Endometrial microvascular endothelial cells (primary cell): ENCODE results near the gene CARM1. TPM values are rescaled to one million over a fixed set of nuclear protein-coding genes. Genes with fewer than 3 reads are reported as not detected.
"Not testable (repeated sequence)": the region's sequence is repeated elsewhere in the genome, so short reads cannot be mapped to it uniquely, and the experiment has no call there.

Experiments
- in situ Hi-C: cut with HindIII; loops from 2 replicates; pipeline ENCODE4 v1.10.0; 2017; ENCODE audit warnings: low sequenced_read_pairs, low pct_unique_long_range_greater_than_20kb; ENCODE audit errors: inconsistent ontology term
- total RNA-seq: library from RNA; depleted of rRNA; stranded (reverse); fragments of >200 nt; gene quantifications from one replicate; pipeline ENCODE4 v1.2.3, GENCODE V29; 2015; ENCODE audit errors: inconsistent ontology term

Gene CARM1
- total RNA-seq, 1 donor from 2014 or later = 45.3 TPM

DNA sequence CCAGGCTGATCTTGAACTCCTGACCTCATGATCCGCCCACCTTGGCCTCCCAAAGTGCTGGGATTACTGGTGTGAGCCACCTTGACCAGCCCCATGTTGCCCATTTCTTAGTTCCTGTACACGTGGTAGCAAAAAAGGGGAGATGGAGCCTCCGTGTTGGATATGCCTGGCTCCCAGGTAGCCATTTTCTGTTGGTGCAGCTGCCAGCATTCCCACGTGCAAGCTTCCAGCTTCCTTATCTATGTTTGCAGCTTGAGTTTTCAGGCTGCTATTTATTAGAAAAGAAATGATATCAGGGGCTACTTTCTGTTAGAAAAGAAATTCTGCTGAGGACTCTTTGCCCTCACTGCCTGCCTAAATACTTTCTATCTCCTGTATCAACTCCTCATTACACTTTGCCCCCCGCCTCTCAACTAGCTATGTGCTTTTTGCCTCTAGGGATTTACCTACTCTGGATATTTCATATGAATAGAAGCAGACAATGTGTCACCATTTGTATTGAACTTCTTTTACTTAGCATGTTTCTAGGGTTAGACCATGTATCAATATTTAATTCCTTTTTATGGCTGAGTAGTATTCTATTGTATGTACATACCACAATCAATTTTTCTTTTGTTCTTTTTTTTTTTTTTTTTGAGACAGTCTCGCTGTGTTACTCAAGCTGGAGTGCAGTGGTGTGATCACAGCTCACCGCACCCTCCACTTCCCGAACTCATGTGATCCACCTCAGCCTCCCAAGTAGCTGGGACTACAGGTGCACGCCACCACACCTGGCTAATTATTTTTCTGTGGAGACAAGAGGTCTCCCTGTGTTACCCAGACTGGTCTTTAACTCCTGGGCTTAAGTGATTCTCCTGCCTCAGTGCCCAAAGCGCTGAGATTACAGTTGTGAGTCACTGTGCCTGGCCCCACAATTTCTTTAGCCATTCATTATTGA lies 32.0 kb upstream of the CARM1 start:
- in situ Hi-C loops = no loop called here

DNA sequence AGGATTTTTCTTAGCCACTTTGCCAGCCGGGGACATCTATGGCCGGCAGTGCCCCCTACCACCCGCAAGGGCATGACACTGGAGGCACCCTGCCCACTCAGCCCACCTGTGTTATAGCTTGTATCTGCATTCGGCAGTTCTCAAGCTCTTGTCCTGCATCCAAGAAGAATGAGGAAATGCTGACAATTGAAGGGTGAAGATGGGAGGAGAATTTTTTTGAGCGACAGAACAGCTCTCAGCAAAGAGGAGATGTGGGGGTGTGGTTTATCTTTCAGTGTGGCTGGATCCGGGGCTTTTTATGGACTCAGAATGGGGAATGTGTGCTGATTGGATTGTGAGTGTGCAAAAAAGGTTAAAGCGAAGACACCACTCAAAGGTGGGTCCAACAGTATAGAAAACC lies 28.6 kb upstream of the CARM1 start:
- in situ Hi-C loops = no loop called here

DNA sequence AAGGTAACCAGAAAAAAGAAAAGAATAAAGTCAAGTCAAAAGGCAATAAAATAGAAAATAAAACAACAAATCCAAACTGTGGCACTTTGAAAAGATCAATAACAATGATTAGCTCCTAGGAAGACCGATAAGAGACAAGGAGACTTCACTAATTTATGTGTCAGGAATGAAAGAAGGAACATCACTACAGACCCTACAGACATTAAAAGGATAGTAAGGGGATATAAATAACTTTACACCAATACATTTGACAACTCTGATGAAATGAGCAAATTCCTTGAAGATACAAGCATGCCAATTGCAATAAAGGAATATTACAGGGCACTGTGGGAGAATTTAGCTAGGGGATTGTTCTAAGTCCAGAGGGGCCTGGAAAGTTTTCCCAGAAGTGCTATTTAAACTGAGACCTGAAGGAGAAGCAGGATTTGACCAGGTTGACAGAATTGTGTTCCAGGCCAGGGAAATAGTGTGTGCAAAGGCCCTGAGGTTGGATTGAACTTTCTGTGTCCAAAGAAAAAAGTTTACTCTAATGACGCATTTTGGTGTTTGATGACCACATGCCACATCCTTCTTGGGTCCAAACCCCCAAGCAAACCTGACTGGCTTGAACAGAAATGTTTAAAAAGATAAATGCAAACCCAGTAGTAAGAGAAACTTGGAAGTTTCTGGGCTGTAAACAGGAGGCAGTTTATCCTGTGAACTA lies 24.7 kb upstream of the CARM1 start:
- in situ Hi-C loops = no loop called here

DNA sequence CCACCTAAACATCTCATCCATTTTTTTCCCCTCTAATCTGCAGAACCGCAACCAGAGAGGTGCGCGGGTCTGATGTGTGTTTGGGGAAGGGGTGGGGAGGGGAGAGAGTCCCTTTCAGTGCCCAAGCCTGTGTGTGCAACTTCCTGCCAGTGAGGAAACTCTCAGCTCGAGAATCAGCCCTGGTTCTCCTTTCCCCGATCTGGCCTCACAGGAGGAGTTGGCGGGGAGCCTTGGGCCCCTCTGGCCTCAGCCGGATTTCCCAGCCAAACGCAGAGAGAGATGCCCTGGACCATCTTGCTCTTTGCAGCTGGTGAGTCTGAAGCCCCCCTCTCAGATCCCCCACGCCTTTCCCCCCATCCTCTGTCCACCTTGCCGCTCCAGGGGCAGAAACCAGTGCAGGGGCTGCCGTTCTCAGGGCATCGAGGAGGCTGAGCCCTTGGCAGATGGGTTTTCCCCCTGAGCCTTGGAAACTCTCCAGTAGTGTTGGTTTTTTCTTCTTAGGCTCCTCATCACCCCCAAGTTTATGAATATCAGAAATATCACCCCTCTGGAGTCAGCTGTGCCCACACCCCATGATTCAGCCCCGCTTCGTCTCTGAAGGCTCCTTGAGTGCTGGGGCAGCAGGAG lies 23.0 kb upstream of the CARM1 start, which contains the start of gene C19orf38:
C19orf38 (plus strand) TSS at position 186 of the 627 bp plus-strand sequence; CDS start at position 280, 94 bp downstream.
- in situ Hi-C loops = no loop called here

DNA sequence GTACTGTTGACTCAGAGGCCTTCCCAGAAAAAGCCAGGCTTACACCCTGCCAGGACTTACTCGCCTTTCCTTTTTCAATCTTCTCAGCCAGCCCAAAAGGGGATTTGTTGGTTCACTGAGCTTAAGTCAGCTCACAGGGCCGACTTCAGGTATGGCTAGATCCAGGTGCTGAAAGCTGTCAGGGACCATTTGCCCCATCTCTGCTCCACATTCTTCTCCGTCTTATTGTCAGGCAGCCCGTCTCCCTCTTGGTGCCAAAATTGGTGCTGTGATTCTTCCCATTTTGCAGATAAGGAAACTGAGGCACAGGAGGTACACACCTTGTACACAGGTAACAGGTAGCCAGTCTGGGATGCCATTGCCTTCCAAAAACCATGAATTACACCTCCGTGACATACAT lies 20.7 kb upstream of the CARM1 start:
- in situ Hi-C loops = no loop called here

DNA sequence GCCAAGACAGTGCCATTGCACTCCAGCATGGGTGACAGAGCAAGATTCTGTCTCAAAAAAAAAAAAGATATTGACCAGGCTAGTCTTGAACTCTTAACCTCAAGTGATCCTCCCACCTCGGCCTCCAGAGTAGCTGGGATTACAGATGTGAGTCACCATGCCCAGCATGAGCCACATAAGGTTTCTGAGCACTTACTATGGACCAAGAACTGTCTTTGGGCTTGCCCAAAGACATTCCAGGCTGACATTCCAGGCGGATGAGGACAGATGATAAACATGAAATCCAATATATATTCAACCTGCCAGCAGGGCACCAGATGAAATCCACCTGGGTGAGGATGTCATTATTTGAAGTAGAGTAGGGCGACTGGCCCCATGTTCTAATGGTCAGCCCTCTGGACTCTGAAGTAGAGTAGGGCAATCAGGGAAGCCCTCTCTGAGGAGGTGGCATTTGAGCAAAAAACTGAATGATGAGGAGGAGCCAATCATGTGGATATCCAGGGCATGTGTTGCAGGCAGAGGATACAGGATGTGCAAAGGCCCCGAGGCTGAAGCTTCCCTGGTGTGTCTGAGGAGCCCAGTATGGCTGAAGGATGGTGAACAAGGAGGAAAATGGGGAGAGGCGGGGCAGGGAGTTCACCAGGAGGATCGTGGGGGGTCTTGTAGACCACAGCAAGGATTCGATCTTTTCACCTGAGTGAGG lies 19.1 kb upstream of the CARM1 start:
- in situ Hi-C loops = no loop called here

DNA sequence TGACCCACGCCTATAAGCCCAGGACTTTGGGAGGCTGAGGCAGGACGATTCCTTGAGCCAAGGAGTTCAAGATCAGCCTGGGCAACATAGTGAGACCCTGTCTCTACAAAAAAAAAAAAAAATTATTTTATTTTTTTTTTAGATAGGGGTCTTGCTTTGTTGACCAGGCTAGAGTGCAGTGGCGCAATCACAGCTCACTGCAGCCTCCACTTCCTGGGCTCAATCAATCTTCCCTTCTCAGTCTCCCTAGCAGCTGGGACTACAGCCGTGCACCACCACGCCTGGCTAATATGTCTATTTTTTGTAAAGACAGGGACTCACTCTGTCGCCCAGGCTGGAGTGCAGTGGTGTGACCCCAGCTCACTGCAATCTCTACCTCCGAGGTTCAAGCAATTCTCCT lies 18.4 kb upstream of the CARM1 start:
- in situ Hi-C loops = no loop called here

DNA sequence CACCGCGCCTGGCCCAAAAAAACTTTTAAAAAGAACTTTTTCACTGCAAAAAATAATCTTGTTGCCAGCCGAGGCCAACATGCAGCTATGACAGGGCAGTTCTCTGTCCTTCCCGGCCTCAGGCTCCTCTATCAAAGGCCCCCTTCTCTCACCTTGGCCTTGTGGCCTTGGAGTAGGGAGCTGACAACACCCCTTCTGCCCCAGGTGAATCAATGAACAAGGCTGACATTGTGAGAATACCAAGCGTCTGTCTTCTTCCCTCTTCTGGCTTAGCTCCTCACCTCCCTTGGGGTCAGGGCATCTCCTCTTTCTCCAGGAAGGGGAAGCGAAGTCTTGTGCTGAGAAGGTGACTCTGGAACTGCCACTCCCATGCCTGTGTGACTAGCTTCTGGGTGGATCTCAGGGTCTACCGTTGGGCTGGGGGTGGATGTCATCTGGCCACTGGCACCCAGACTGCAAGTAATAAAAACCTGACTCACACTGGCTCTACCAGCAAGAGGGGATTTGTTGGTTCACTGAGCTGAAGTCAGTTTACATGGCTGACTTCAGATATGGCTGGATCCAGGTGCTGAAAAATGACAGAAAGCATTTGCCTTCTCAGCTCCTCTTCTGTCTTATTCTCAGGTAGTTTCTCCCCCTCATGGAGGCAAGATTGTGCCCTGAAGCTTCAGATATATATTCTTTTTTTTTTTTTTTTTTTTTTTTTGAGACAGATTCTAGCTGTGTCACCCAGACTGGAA lies 16.8 kb upstream of the CARM1 start:
- in situ Hi-C loops = no loop called here

DNA sequence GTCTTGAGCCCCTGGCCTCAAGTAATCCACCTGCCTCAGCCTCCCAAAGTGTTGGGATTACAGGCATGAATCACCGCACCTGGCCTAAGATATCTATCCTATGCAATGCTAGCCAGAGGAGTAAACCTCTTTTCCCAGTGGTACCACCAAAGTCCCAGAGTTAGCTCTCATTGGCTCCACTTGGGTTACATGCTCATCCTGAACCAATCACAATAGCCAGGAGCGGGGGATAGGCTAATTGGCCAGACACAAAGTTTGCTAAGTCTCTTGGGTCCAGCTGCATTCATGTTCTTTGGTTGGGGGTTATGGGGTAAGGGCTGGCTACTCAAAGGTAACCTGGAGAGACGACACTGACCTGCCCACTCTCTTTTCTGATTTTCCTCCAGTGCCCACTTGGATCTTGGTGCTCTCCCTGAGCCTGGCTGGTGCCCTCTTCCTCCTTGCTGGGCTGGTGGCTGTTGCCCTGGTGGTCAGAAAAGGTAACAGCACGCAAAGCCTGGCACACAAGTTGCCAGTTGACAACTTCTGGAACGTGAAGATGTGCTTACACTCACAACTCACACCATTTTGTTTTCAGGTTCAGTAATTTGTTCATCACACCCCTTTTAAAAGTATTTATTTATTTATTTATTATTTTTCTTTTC lies 15.4 kb upstream of the CARM1 start:
- in situ Hi-C loops = no loop called here

DNA sequence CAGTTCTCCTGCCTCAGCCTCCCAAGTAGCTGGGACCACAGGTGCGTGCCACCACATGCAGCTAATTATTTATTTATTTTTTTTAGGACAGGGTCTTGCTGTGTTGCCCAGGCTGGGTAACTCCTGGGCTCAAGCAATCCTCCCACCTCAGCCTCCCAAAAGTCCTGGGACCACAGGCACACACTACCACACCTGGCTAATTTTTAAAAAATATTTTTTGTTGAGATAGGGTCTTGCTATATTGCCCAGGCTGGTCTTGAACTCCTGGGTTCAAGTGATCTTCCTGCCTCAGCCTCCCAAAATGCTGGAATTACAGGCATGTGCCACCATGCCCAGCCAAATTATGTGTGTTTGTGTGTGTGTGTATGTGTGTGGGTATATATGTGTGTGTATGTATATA lies 14.5 kb upstream of the CARM1 start:
- in situ Hi-C loops = not testable (repeated sequence)

DNA sequence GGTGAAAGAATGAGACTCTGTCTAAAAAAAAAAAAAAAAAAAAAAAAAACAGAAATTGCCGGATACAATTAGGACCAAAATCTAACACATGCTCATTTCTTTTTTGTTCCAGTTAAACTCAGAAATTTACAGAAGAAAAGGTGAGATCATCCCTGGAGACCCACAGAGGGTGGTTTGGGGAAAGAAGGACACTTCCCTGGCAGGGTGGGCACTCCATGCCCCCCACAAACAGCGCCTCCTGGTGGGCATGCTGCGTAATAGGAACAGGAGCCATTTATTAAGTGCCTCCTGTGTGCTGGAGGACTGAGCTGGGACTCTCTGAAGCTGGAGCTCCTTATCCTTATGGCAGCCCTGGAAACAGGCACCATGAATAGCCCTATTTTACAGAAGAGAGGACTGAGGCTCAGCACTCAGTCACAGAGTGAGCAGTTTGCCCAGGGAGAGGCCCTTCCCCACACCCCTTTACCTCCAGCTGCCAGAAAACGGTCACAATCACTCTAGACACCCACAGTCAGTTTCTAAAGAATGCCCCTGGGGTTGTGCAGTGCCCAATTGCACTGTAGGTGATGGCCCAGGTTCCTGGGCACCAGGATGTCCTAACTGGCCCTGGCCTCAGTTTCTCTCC lies 13.0 kb upstream of the CARM1 start:
- in situ Hi-C loops = no loop called here

DNA sequence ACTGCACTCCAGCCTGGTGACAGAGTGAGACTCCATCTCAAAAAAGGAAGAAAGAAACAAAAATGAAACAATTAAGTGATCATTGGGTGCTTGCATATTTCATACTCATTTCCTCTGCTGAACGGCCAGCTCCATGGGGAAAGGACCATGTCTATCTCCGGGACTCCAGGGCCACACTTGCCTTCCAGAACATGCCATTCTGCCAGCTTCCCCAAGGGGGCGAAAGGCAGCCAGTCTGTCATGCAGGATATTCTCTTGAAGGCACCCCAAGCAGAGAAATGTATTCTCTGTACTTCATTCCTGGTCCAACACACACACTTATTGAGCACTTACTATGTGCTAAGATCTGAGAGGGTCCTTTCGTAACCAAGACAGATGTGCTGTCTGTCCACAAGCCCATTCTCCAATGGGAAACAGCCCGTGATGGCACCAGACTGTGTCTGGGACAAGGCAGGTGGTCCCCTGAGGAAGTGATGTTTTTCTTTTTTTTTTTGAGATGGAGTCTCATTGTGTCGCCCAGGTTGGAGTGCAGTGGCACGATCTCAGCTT lies 10.2 kb upstream of the CARM1 start:
- in situ Hi-C loops = no loop called here

DNA sequence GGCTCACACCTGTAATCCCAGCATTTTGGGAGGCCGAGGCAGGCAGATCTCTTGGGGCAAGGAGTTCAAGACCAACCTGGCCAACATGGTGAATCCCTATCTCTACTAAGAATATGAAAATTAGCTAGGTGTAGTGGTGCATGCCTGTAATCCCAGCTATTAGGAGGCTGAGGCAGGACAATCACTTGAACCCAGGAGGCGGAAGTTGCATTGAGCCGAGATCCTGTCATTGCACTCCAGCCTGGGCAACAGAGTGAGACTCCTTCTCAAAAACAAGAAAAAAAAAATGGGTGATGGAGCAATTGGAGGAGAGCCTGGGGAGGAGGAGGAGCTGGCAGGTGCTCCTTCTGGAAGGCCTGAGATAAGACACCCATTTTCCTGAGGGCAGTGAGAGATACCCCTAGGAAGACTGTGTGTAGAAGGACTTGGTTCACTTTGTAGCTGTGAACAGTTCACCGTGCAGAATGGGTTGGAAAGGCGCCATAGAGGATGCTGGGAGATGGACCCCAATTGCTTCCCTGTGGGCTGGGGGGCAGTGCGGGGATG lies 8.7 kb upstream of the CARM1 start:
- in situ Hi-C loops = no loop called here

DNA sequence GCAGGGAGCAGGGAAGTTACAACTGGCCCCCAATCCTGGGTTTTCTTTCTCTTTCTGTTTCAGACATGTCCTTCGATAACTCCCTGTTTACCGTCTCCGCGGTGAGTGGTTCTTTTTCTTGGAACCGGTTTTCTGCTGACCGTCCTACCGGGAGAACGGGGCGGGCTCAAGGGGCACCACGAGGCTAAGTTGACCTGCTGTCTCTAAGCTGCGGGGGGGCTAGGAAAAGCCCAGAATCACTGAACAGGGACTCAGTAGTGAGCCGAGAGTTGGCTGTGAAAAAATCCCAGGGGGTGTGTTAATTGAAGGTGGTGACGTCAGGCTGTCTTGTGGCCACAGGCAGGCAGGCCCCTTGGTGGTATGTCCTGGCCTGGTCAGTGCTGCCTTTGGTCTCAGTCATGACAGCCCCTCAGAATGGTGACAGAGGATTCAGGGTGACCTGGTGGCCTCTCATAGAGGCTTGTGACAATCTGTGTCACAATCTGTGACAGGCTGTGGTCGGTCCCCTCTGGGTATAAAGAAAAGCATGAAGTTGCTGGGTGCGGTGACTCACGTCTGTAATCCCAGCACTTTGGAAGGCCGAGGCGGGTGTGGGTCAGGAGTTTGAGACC lies 8.1 kb upstream of the CARM1 start:
- in situ Hi-C loops = no loop called here

DNA sequence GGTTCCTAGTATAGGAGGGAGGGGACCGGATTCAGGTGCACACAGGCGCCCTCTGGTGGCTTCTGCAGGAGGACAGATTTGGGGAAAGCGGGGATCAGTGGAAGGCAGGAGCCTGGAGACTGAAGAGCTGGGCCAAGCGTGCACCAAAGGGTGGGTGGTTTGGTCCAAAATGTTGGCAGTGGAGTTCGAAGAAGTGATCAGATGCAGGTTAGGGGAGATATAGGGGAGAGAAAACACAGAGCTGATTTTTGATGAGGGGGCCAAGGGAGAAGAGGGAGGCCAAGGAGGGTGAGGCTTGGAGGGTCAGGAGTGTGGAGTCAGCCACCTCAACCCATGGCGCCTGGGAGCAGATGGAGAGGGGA lies 6.8 kb upstream of the CARM1 start:
- in situ Hi-C loops = no loop called here

DNA sequence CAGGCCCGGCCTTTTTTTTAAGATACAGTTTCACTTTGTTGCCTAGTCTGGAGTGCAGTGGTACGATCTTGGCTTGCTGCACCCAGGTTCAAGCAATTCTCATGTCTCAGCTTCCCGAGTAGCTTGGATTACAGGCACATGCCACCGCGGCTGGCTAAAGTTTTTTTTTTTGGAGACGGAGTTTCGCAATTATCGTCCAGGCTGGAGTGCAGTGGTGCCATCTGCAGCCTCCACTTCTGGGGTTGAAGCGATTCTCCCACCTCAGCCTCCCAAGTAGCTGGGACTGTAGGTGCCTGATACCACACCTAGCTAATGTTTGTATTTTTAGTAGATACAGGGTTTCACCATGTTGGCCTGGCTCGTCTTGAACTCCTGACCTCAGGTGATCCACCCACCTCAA lies 4.9 kb upstream of the CARM1 start:
- in situ Hi-C loops = no loop called here
